Measurements from ENCODE around the gene TRAP1. TPM values are rescaled to one million over a fixed set of nuclear protein-coding genes. Genes with fewer than 3 reads are reported as not detected.

TRAP1 gene
- total RNA-seq, 1 experiment from 2014 or later, result 232 TPM

DNA sequence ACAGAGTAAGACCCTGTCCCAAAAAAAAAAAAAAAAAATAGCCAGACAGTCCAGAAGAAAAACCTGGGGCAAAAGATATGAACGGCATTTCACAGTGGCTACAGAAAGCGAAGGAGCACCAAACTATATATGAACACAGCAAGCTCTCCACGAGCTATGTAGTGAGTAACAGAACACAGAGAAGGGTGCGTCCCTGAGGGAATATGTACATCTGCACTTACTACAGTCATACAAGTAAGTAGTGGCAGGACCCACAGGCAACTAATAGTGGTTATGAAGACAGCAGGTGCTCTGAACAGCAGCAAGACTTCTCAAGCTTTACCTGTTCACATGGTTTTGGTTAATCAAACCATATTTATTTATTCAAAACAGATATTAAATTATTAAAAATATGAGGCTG, 15.8 kb downstream of the TRAP1 start:
- no peak for DNase-seq
- CTCF ChIA-PET, result interaction anchor here (0.6 to 0.7 kb wide), 2 partner anchors 56 to 275 kb away, joined by 3 to 4 read pairs; no protein-coding TSS in a partner anchor
- peaks cover 5% of the 10 kb centered on the region for H3K4me1 Mint-ChIP-seq (ENCODE audit: low read depth, unreplicated experiment)
- no peaks in the 10 kb centered on the region for H3K27me3 Mint-ChIP-seq (ENCODE audit: unreplicated experiment)
- TF ChIP-seq, protein P1, sequence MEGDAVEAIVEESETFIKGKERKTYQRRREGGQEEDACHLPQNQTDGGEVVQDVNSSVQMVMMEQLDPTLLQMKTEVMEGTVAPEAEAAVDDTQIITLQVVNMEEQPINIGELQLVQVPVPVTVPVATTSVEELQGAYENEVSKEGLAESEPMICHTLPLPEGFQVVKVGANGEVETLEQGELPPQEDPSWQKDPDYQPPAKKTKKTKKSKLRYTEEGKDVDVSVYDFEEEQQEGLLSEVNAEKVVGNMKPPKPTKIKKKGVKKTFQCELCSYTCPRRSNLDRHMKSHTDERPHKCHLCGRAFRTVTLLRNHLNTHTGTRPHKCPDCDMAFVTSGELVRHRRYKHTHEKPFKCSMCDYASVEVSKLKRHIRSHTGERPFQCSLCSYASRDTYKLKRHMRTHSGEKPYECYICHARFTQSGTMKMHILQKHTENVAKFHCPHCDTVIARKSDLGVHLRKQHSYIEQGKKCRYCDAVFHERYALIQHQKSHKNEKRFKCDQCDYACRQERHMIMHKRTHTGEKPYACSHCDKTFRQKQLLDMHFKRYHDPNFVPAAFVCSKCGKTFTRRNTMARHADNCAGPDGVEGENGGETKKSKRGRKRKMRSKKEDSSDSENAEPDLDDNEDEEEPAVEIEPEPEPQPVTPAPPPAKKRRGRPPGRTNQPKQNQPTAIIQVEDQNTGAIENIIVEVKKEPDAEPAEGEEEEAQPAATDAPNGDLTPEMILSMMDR (IDR thresholded peaks at IDR 0.05; ENCODE audit: unreplicated experiment), result no peak
- no peak overlapping the region for H3K27ac Mint-ChIP-seq (ENCODE audit: unreplicated experiment)
- H3K4me3 Mint-ChIP-seq (ENCODE audit: low read depth, unreplicated experiment), result no peak overlapping the region
- H3K9me3 Mint-ChIP-seq (ENCODE audit: low read depth, unreplicated experiment), result no peaks in the 10 kb centered on the region
- peaks cover 24% of the 10 kb centered on the region for H3K36me3 Mint-ChIP-seq (ENCODE audit: insufficient read depth, unreplicated experiment)
- intact Hi-C loops (cut with micrococcal nuclease; ENCODE audit: unreplicated experiment), result no loop called here
- no TSS peak for BruUV-seq (replicated peaks)

DNA sequence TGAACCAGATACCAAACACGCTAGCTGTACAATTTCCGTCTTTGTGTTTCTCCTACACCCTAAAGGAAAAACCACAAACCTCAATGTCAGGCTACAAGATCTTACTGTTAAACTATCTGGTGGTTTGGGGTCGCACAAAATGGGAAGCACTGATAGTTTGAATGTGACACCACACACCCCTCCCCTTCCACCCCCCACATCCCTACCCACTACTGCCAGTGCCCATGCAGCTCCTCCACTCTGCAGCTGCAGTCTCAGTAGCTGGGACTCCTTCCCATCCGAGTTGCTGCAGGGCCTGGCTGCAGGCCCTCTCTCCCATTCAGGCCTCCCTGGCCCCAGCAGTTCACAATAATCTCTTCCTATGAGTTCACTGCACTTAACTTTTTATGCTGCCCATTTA, 18.4 kb downstream of the TRAP1 start:
- intact Hi-C loops (cut with micrococcal nuclease; ENCODE audit: unreplicated experiment), result loop anchor here (10.0 kb wide), 1 partner anchor 56 kb away; no protein-coding TSS in a partner anchor
- Mint-ChIP-seq H3K4me3 (ENCODE audit: low read depth, unreplicated experiment) (no peak overlapping the region), H3K27ac (ENCODE audit: unreplicated experiment) (no peak overlapping the region), H3K4me1 (ENCODE audit: low read depth, unreplicated experiment) (peaks cover 25% of the 10 kb centered on the region), H3K27me3 (ENCODE audit: unreplicated experiment) (no peaks in the 10 kb centered on the region), H3K36me3 (ENCODE audit: insufficient read depth, unreplicated experiment) (peaks cover 31% of the 10 kb centered on the region), H3K9me3 (ENCODE audit: low read depth, unreplicated experiment) (no peaks in the 10 kb centered on the region)
- no TSS peak for BruUV-seq (replicated peaks)
- CTCF ChIA-PET, result no interaction called here
- DNase-seq, result no peak
- TF ChIP-seq, protein P1 (IDR thresholded peaks at IDR 0.05; ENCODE audit: unreplicated experiment), result no peak

DNA sequence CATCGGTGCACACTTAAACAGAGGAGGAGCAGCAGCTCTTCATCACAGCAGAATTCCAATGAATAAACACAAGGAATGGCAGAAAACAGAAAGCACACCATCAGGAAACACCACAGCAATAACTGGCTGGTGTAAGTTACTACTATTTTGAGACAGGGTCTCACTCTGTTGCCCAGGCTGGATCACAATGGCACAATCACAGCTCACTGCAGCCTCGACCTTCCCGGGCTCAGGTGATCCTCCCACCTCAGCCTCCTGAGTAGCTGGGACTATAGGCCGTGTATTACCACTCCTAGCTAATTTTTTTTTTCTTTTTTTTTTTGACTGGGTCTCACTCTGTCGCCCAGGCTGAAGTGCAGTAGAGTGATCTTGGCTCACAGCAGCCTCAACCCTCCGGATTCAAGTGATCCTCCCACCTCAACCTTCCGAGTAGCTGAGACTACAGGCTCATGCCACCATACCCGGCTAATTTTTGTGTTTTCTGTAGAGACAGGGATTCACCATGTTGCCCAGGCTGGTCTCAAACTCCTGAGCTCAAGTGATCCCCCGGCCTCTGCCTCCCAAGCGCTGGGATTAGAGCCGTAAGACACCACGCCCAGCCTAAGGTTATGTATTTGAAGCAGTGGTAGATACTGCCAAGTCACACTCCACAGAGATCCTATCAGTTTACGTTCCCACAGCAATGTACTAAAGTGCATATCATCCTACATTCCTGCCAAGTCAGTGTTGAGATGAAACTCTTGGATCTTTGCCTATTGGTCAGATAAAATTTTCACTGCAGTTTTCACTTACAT, 20.7 kb downstream of the TRAP1 start:
- peaks cover 25% of the 10 kb centered on the region for H3K4me1 Mint-ChIP-seq (ENCODE audit: low read depth, unreplicated experiment)
- intact Hi-C loops (cut with micrococcal nuclease; ENCODE audit: unreplicated experiment), result loop anchor here (10.0 kb wide), 1 partner anchor 58 kb away; no protein-coding TSS in a partner anchor
- BruUV-seq (replicated peaks), result no TSS peak
- H3K9me3 Mint-ChIP-seq (ENCODE audit: low read depth, unreplicated experiment), result no peaks in the 10 kb centered on the region
- CTCF ChIA-PET, result interaction anchor here (0.6 to 1.4 kb wide), 6 partner anchors 15 to 242 kb away, joined by 3 to 7 read pairs (median 4); partner anchors contain the start of gene TRAP1
- H3K4me3 Mint-ChIP-seq (ENCODE audit: low read depth, unreplicated experiment), result peak overlapping the region; percentile 58
- H3K36me3 Mint-ChIP-seq (ENCODE audit: insufficient read depth, unreplicated experiment), result peaks cover 19% of the 10 kb centered on the region
- peak overlapping the region; percentile 78 for H3K27ac Mint-ChIP-seq (ENCODE audit: unreplicated experiment)
- TF ChIP-seq, protein P1 (IDR thresholded peaks at IDR 0.05; ENCODE audit: unreplicated experiment), result no peak
- no peaks in the 10 kb centered on the region for H3K27me3 Mint-ChIP-seq (ENCODE audit: unreplicated experiment)
- no peak for DNase-seq

DNA sequence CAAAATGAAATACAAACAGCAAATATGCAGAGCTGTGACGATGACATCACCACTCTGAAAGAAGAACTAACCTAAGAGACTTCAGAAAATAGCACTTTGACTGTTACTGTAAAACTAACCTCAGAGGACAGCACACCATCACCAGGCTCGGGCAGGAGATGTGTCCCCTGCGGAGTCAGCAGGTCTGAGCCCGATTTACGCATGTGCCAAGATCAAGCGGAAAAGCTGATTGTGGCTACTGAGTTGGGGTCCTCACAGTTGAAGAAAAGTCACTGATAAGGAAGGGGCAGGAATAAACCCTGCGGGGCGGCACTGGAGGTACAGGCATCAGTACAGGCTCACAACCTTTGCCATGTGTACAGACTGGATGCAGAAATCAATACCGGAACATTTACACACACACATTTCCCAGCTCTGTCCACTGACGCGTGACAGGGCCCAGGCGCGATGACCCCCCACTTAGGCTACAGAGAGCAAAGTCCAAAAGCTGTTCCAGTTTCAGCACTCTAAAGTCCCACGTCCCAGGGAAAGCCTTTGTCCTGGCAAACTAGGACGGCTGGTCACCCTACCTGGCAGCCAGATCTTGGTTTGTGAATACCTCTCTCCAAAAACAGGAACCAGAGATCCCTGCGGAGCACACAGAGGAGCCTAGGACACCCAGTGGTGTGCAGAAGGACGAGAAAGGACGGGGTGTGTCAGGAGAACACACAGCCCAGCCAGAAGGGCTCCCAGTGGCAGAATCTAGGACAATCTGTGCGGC, 21.5 kb downstream of the TRAP1 start:
- Mint-ChIP-seq H3K27ac (ENCODE audit: unreplicated experiment) (peak overlapping the region; percentile 78), H3K36me3 (ENCODE audit: insufficient read depth, unreplicated experiment) (peaks cover 21% of the 10 kb centered on the region), H3K9me3 (ENCODE audit: low read depth, unreplicated experiment) (no peaks in the 10 kb centered on the region), H3K27me3 (ENCODE audit: unreplicated experiment) (no peaks in the 10 kb centered on the region), H3K4me1 (ENCODE audit: low read depth, unreplicated experiment) (peaks cover 27% of the 10 kb centered on the region), H3K4me3 (ENCODE audit: low read depth, unreplicated experiment) (peak overlapping the region; percentile 58)
- intact Hi-C loops (cut with micrococcal nuclease; ENCODE audit: unreplicated experiment), result loop anchor here (10.0 kb wide), 1 partner anchor 59 kb away; no protein-coding TSS in a partner anchor
- BruUV-seq (replicated peaks), result no TSS peak
- CTCF ChIA-PET, result interaction anchor here (0.6 to 1.4 kb wide), 4 partner anchors 15 to 243 kb away, joined by 3 to 7 read pairs (median 4); no protein-coding TSS in a partner anchor
- TF ChIP-seq, protein P1 (IDR thresholded peaks at IDR 0.05; ENCODE audit: unreplicated experiment), result no peak
- peak; percentile 44 for DNase-seq

Measured in Calu3 (cell line).